ENCODE data around the gene SLC25A10. TPM values are rescaled to one million over a fixed set of nuclear protein-coding genes. Genes with fewer than 3 reads are reported as not detected.

The SLC25A10 gene
- total RNA-seq, 1 donor from 2014 or later: 6.7 TPM

GRCh38 chr17:81700353-81701287 lies 11.5 kb upstream of the SLC25A10 start:
- Mint-ChIP-seq H3K27ac (ENCODE audit: unreplicated experiment) (no peak overlapping the region), H3K4me3 (ENCODE audit: unreplicated experiment) (peak overlapping the region; percentile 62), H3K4me1 (ENCODE audit: unreplicated experiment) (peaks cover 11% of the 10 kb centered on the region), H3K27me3 (ENCODE audit: unreplicated experiment) (peaks cover 7% of the 10 kb centered on the region), H3K9me3 (ENCODE audit: unreplicated experiment) (no peaks in the 10 kb centered on the region), H3K36me3 (ENCODE audit: low read depth, unreplicated experiment) (peaks cover 22% of the 10 kb centered on the region)
- no peak for TF ChIP-seq CTCF (IDR thresholded peaks at IDR 0.05; ENCODE audit: unreplicated experiment)
- no peak for DNase-seq (ENCODE audit: low spot score)

GRCh38 chr17:81701288-81702071 lies 10.6 kb upstream of the SLC25A10 start:
- H3K4me3 Mint-ChIP-seq (ENCODE audit: unreplicated experiment): peak overlapping the region; percentile 62
- peaks cover 30% of the 10 kb centered on the region for H3K36me3 Mint-ChIP-seq (ENCODE audit: low read depth, unreplicated experiment)
- no peak overlapping the region for H3K27ac Mint-ChIP-seq (ENCODE audit: unreplicated experiment)
- peaks cover 11% of the 10 kb centered on the region for H3K4me1 Mint-ChIP-seq (ENCODE audit: unreplicated experiment)
- no peaks in the 10 kb centered on the region for H3K9me3 Mint-ChIP-seq (ENCODE audit: unreplicated experiment)
- H3K27me3 Mint-ChIP-seq (ENCODE audit: unreplicated experiment): peaks cover 13% of the 10 kb centered on the region
- no peak for DNase-seq (ENCODE audit: low spot score)
- no peak for TF ChIP-seq CTCF (IDR thresholded peaks at IDR 0.05; ENCODE audit: unreplicated experiment)

- Mint-ChIP-seq H3K9me3 (ENCODE audit: unreplicated experiment) (no peaks in the 10 kb centered on the region), H3K36me3 (ENCODE audit: low read depth, unreplicated experiment) (peaks cover 26% of the 10 kb centered on the region), H3K4me1 (ENCODE audit: unreplicated experiment) (peaks cover 11% of the 10 kb centered on the region), H3K27me3 (ENCODE audit: unreplicated experiment) (peaks cover 11% of the 10 kb centered on the region), H3K27ac (ENCODE audit: unreplicated experiment) (peak within 1 kb of the TSS; percentile 86), H3K4me3 (ENCODE audit: unreplicated experiment) (peak within 1 kb of the TSS; percentile 94)
- peak; percentile 91 for DNase-seq (ENCODE audit: low spot score)
- no peak for TF ChIP-seq CTCF (IDR thresholded peaks at IDR 0.05; ENCODE audit: unreplicated experiment)
Measured at GRCh38 chr17:81702934-81703746, 8.9 kb upstream of the SLC25A10 start, which contains the start of gene MRPL12. Gene MRPL12 (plus strand): TSS chr17:81703367. CDS start chr17:81703502, 135 bp downstream.

- no peak for TF ChIP-seq CTCF (IDR thresholded peaks at IDR 0.05; ENCODE audit: unreplicated experiment)
- no peak overlapping the region for H3K27ac Mint-ChIP-seq (ENCODE audit: unreplicated experiment)
Measured at GRCh38 chr17:81703747-81704654, 8.1 kb upstream of the SLC25A10 start.

More at GRCh38 chr17:81703747-81704654, 8.1 kb upstream of the SLC25A10 start:
- no peak for DNase-seq (ENCODE audit: low spot score)
- Mint-ChIP-seq H3K36me3 (ENCODE audit: low read depth, unreplicated experiment) (peaks cover 24% of the 10 kb centered on the region), H3K9me3 (ENCODE audit: unreplicated experiment) (no peaks in the 10 kb centered on the region), H3K4me3 (ENCODE audit: unreplicated experiment) (peak overlapping the region; percentile 85), H3K27me3 (ENCODE audit: unreplicated experiment) (peaks cover 11% of the 10 kb centered on the region), H3K4me1 (ENCODE audit: unreplicated experiment) (peaks cover 13% of the 10 kb centered on the region)

All from endothelial cell (in vitro differentiated cells).